NCI-H774 (cell line): ENCODE results near the gene PDCD1.
"Not testable (repeated sequence)": the region's sequence is repeated elsewhere in the genome, so short reads cannot be mapped to it uniquely, and the experiment has no call there.

ENCODE experiments used
- DNase-seq: peaks from one replicate; lab custom pipeline; 2025; lab: John Stamatoyannopoulos, UW

The PDCD1 gene

GRCh38 chr2:241812730-241813643 lies 45.7 kb downstream of the PDCD1 start:
- DNase-seq = no peak

- DNase-seq = no peak
These were observed 46.6 kb downstream of the PDCD1 start for GRCh38 chr2:241811952-241812729.

GRCh38 chr2:241811201-241811951 lies 47.3 kb downstream of the PDCD1 start:
- no peak for DNase-seq

- no peak for DNase-seq
These were observed 48.1 kb downstream of the PDCD1 start for GRCh38 chr2:241810307-241811200.

- no peak for DNase-seq
These were observed 49.0 kb downstream of the PDCD1 start for GRCh38 chr2:241809383-241810306.

GRCh38 chr2:241808721-241809382 lies 49.8 kb downstream of the PDCD1 start, which contains the start of gene NEU4:
Gene NEU4 (plus strand): TSS chr2:241809193. CDS start chr2:241814485, 5,292 bp downstream.
- no peak for DNase-seq

GRCh38 chr2:241808051-241808720 lies 50.5 kb downstream of the PDCD1 start:
- no peak for DNase-seq

GRCh38 chr2:241806217-241806616 lies 52.5 kb downstream of the PDCD1 start:
- DNase-seq = not testable (repeated sequence)

GRCh38 chr2:241804326-241805229 lies 54.1 kb downstream of the PDCD1 start:
- no peak for DNase-seq

GRCh38 chr2:241803387-241804325 lies 55.0 kb downstream of the PDCD1 start:
- no peak for DNase-seq

GRCh38 chr2:241802421-241803318 lies 56.0 kb downstream of the PDCD1 start:
- no peak for DNase-seq

GRCh38 chr2:241801611-241802420 lies 56.9 kb downstream of the PDCD1 start:
- no peak for DNase-seq

GRCh38 chr2:241800198-241800903 lies 58.3 kb downstream of the PDCD1 start:
- not testable (repeated sequence) for DNase-seq
